SKM-1 treated with dmso at 0.1 percent for 144 hours (cell line): ENCODE measurements around the gene SFXN1.
"Not testable (repeated sequence)": the region's sequence is repeated elsewhere in the genome, so short reads cannot be mapped to it uniquely, and the experiment has no call there.

Source experiments
- DNase-seq: peaks from one replicate; lab custom pipeline; 2025; ENCODE audit not compliant: unreplicated experiment; lab: John Stamatoyannopoulos, UW

SFXN1 gene

DNA sequence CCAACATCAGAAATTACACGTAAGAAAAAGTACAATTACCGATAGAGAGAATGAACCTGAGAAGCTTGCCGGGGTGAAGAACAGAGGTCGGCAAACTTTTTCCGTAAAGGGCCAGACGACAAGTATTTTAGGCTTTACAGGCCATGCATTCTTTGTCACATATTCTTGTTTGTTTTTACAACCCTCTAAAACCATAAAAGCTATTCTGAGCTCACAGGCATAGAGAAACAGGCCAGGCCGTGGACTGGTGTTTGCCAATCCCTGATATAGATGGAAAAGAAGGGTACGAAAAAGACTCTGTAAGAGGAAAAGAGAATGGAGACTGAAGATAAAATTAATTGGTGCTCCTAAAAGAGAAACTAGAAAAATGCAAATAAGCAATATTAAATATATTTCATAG is 15.4 kb downstream of the SFXN1 start:
- no peak for DNase-seq

- DNase-seq: no peak
These were observed 16.2 kb downstream of the SFXN1 start for GRCh38 chr5:175494264-175495183.

GRCh38 chr5:175501759-175502158 is 23.4 kb downstream of the SFXN1 start:
- DNase-seq: no peak

DNA sequence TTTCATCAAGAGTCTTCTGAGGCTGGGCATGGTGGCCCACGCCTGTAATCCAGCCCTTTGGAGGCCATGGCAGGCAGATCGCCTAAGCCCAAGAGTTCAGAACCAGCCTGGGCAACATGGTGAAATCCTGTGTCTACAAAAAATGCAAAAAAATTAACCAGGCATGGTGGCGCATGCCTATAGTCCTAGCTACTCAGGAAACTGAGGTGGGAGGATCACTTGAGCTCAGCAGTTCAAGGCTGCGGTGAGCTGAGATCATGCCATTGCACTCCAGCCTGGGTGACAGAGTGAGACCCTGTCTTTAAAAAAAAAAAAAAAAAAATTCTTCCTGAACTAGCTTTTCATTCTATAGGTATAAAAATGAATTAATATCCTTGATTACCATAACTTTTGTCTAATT is 29.3 kb downstream of the SFXN1 start:
- DNase-seq: not testable (repeated sequence)

DNA sequence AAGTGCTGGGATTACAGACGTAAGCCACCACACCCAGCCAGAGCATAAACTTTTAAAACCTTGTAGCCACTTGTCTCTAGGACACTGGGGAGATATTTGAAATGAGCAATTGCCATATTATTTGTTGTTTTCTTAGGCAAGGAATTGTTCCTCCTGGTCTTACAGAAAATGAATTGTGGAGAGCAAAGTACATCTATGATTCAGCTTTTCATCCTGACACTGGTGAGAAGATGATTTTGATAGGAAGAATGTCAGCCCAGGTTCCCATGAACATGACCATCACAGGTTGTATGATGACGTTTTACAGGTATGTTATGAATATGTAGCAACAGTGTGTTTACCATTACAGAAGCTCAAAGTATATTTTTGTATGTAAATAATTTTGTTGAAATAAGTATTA is 30.5 kb downstream of the SFXN1 start:
- DNase-seq: no peak

- DNase-seq: no peak
These were observed 34.9 kb downstream of the SFXN1 start for GRCh38 chr5:175513297-175513696.

DNA sequence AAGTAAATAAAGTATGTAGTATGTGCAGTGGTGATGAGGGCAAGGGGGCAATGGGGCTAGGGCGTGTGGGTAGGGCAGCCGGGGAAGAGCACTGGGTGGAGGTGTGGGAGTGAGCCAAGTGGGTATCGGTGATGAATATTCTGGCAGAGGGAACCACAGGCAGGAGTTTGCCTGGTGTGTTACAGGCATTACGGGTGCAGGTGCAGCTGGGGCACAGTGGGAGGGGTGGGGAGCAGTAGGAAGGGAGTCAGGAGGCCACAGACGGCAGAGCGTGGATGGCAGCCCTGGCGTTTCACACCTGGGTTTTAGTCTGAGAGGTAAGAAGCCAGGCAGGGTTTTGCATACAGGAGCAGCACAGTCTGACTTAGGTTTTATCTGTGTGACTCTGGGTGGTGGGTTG is 35.4 kb downstream of the SFXN1 start:
- no peak for DNase-seq

- DNase-seq: no peak
These were observed 38.8 kb downstream of the SFXN1 start for GRCh38 chr5:175516933-175517823.

GRCh38 chr5:175517824-175518450 is 39.6 kb downstream of the SFXN1 start:
- DNase-seq: no peak

- no peak for DNase-seq
These were observed 40.6 kb downstream of the SFXN1 start for GRCh38 chr5:175519006-175519405.

- DNase-seq: no peak
These were observed 42.0 kb downstream of the SFXN1 start for GRCh38 chr5:175520321-175520720.

DNA sequence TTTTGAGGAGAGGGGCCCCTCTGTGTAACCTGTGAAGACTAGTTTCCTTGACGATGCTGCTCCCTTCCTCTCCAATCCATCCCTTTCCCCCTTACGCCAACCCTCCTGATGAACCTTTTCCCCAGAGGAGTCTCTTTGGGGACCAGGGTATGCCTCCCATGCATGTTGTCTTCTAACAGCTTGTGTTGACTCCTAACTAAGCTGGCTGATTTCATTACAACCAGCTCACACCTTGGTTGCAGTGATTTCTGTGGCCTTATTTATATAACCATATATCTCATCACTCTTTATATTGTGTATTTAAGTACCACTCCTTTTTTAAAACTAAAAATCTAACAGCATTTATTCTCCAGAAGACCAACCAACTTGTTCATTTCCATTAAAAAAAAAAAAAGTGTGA is 42.5 kb downstream of the SFXN1 start:
- DNase-seq: no peak

DNA sequence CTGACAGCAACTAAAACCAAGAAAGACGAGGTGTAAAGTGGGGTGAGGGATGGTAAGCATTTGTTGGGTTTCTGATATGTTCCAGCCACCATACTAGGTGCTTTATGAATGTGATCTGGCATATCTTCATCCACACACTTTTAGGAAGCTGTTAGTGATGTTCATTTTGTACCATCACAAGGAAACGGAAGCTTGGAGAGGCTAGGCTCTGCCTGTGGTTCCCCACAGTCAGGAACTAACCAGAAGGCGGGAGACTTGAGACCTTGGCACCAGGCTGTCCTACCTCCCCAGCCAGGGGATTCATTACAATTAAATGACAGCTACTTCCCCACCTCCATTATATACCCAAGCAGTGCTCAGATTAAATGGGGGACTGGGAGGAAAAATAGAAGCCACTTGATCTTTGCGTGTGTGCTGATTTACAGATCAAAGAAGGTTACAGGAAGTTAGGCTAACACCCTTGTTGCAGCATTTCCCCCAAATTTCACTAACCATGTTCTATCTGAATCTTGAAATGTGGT is 43.0 kb downstream of the SFXN1 start:
- DNase-seq: no peak

GRCh38 chr5:175523292-175523691 is 44.9 kb downstream of the SFXN1 start:
- DNase-seq: no peak

GRCh38 chr5:175524211-175524610 is 45.9 kb downstream of the SFXN1 start:
- DNase-seq: no peak

DNA sequence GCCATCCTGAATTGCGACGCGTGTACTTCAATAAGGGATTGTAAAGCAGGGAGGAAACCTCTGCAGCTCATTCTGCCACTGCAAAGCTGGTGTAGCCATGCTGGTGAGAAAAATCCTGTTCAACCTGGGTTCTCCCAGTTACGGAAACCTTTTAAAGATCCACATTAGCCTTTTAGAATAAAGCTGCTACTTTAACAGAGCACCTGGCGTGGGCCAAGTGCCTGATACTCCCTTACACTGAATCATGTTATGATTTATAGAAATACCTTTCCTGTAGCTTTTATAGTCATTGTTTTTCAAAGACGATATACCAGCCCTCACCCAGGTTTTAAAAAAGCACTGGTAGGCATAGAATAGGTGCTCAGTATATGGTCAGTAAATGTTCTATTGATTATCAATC is 48.3 kb downstream of the SFXN1 start:
- DNase-seq: no peak

DNA sequence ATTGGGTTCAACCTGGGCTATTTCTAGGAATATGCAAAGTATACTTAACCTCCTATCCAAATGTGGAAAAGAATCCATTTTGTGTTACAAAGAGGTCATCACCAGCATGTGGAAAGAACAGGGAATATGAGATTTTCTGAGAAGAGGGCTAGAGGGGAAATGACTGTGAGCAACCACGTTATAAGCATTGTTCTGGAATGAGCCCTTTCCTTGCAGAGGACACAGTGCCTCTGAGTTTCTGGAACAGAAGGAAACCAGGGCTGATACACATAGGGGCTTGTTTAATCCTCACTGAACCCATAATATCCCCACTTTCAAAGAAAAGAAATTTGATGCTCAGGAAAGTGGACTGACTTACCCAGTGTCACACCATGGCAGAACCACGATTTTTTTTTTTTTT is 53.0 kb downstream of the SFXN1 start:
- DNase-seq: no peak

DNA sequence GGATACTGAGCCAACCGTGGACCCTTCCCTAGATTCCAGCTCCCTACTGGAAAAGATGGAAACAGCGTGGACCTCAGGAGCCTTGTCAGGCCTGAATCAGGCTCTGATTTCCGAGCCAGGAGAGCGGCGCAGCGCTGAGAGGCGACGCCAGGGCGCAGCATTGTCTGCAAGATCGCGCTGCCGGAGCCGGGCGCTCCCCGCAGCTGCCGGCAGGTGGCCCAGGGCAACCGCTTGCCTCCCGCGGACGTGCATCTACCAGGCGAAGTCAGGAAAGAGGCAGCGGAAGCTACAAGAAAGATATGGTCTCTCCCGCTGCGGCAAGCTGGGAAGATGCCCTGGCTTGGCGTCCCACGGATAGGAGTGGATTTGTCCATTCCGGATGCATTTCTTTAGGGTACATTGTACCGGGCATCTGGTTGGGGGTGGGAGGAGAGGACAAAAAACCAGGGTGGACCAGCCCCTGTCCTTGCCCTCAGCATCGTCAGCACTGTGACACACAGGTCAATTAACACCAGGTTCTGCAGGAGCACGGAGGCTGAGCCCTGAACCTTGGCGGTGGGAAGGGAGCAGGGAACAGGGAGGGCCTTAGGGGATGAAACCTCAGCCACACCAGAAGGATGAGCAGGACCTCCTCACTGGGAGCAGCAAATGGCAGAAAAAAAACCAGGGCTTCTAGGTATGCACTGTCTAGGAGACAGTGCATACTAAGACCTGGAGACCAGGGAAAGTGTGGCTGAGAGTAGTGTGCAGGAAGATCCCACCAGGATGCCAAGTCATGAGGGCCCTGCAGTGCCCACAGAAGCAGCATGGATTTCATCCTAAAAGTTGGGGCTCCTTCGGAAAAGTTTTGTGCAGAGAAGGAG is 55.9 kb downstream of the SFXN1 start:
- DNase-seq: peak; percentile 82

DNA sequence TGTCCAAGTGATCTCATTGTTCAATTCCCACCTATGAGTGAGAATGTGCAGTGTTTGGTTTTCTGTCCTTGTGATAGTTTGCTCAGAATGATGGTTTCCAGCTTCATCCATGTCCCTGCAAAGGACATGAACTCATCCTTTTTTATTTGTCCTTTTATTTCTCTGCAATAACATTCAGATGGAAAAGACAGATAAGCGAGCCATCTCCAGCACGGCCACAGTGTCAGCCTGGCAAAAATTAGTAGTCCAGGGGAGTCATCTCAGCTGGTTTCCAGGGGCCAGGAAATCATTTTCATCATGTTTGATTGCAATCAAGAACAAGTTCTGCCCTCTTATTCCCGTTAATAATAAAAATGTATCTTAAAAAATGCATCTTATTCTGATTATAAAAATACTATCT is 57.0 kb downstream of the SFXN1 start:
- DNase-seq: not testable (repeated sequence)

DNA sequence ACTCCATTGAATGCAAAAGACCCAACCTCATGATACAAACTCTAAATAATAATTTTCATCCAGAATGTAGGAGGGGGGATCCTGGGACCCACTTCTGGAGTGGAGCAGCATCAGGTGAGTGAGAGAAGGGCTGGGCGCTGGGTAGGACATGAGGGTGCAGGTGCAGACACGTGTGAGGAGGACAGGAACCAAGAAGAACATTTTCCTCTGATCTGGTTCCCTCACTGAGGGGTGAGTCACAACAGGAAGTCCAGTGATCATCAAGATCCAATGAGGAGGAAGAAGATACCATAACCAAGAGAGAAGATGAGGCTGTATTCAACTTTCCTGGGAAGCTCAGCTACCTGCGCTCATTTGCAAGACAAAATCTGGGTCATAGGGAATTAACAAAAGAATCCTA is 57.4 kb downstream of the SFXN1 start:
- DNase-seq: no peak
